Tibial nerve (tissue), 4 donors: Measurements from ENCODE around the gene IL21R. TPM values are rescaled to one million over a fixed set of nuclear protein-coding genes. Genes with fewer than 3 reads are reported as not detected.
"Not testable (repeated sequence)": the region's sequence is repeated elsewhere in the genome, so short reads cannot be mapped to it uniquely, and the experiment has no call there.

Experiments used
- DNase-seq, 2 donors: peaks; one replicate each; pipeline ENCODE4 v3.0.0-alpha.2; 2019; ENCODE audit warnings: low spot score in 2 of 2
- H3K27ac ChIP-seq, 4 donors: fragments of 200-600 bp; sonication (generic) in 3 of 4; one replicate each; pipeline ENCODE4 v1.5.1; 2017 to 2019; ENCODE audit warnings: mild to moderate bottlenecking in 1 of 4
- H3K27me3 ChIP-seq, 2 donors: fragments of 200-600 bp; sonication (generic) in 1 of 2; one replicate each; pipeline versions ENCODE4 v1.5.1 to v1.6.0; 2017 to 2019
- H3K36me3 ChIP-seq, 3 donors: fragments of 200-600 bp; sonication (generic); one replicate each; pipeline ENCODE4 v1.5.1; 2018 to 2019
- H3K4me1 ChIP-seq, 4 donors: fragments of 200-600 bp; sonication (generic) in 3 of 4; one replicate each; pipeline ENCODE4 v1.5.1; 2017 to 2019
- H3K4me3 ChIP-seq, 4 donors: fragments of 200-600 bp; sonication (generic) in 3 of 4; one replicate each; pipeline ENCODE4 v1.5.1; 2017 to 2019; ENCODE audit warnings: mild to moderate bottlenecking in 1 of 4, moderate library complexity in 1 of 4
- H3K9me3 ChIP-seq, 4 donors: fragments of 200-600 bp; sonication (generic) in 3 of 4; one replicate each; pipeline ENCODE4 v1.5.1; 2017 to 2019
- CTCF ChIP-seq, 5 experiments: fragments of 200-600 bp in 3 of 5; fragments of 450-650 bp in 2 of 5; sonication (generic) in 3 of 5; IDR thresholded peaks; one replicate each; pipeline ENCODE4 v1.5.1; 2016 to 2019; ENCODE audit warnings: antibody characterized with exemption in 5 of 5, mild to moderate bottlenecking in 3 of 5, moderate library complexity in 2 of 5
- EP300 ChIP-seq, 2 donors: sonication (generic); formaldehyde crosslinking; IDR thresholded peaks; one replicate each; pipeline ENCODE4 v1.6.1; 2017; ENCODE audit warnings: antibody characterized with exemption in 2 of 2, mild to moderate bottlenecking in 1 of 2
- POLR2A ChIP-seq, 2 donors: fragments of 450-650 bp; IDR thresholded peaks; one replicate each; pipeline ENCODE4 v1.6.1; 2017; ENCODE audit warnings: antibody characterized with exemption in 2 of 2, mild to moderate bottlenecking in 2 of 2, moderate library complexity in 2 of 2
- WGBS, 2 donors: methylation state at CpG; one replicate each; pipeline ENCODE4 v1.1.5; 2018; 5-methylcytosine and 5-hydroxymethylcytosine counted together
- total RNA-seq, 4 donors: library from RNA; depleted of rRNA; stranded (reverse); fragments of >200 nt; gene quantifications; one replicate each; pipeline ENCODE4 v1.1.0, GENCODE V29; 2016

Gene IL21R
- total RNA-seq, 4 donors from 2014 or later = 0.21 to 1.2 TPM; not detected in 2

- H3K36me3 ChIP-seq = no peaks in the 10 kb centered on the region
- no peaks in the 10 kb centered on the region for H3K4me1 ChIP-seq
- no peak for DNase-seq
- peaks cover 0 to 48% (median 0%) of the 10 kb centered on the region in 4 donors for H3K9me3 ChIP-seq
- TF ChIP-seq EP300 (IDR thresholded peaks at IDR 0.05) = no peak
- TF ChIP-seq POLR2A (IDR thresholded peaks at IDR 0.05) = no peak
- no peak for TF ChIP-seq CTCF (IDR thresholded peaks at IDR 0.05)
- no peaks in the 10 kb centered on the region for H3K27me3 ChIP-seq
- WGBS, 2 donors = 70 to 90% methylated on average over 1 of the region's 1 CpG
- H3K4me3 ChIP-seq = no peak overlapping the region
- no peak overlapping the region for H3K27ac ChIP-seq
Observed at GRCh38 chr16:27392671-27393070, 9.3 kb upstream of the IL21R start.

- H3K27me3 ChIP-seq = no peaks in the 10 kb centered on the region
- no peak overlapping the region for H3K27ac ChIP-seq
- H3K4me3 ChIP-seq = no peak overlapping the region
- H3K36me3 ChIP-seq = no peaks in the 10 kb centered on the region
- H3K9me3 ChIP-seq = peaks cover 0 to 40% (median 0%) of the 10 kb centered on the region in 4 donors
- no peaks in the 10 kb centered on the region for H3K4me1 ChIP-seq
- TF ChIP-seq EP300 (IDR thresholded peaks at IDR 0.05) = no peak
- TF ChIP-seq POLR2A (IDR thresholded peaks at IDR 0.05) = no peak
- TF ChIP-seq CTCF (IDR thresholded peaks at IDR 0.05) = no peak
- no peak for DNase-seq
Observed at GRCh38 chr16:27394516-27394915, 7.5 kb upstream of the IL21R start.

- H3K4me3 ChIP-seq, DNase-seq: not testable (repeated sequence)
- 83 to 89% methylated on average over 15 of the region's 15 CpGs for WGBS, 2 donors
Observed at GRCh38 chr16:27398341-27398893, 3.6 kb upstream of the IL21R start.

GRCh38 chr16:27398894-27399853 lies 2.8 kb upstream of the IL21R start:
- Histone ChIP-seq H3K27me3 (peaks cover 0 to 8% of the 10 kb centered on the region in 2 donors), H3K9me3 (peaks cover 0 to 19% (median 0%) of the 10 kb centered on the region in 4 donors), H3K27ac (no peak overlapping the region), H3K4me1 (peaks cover 0 to 18% (median 7%) of the 10 kb centered on the region in 4 donors), H3K36me3 (no peaks in the 10 kb centered on the region), H3K4me3 (no peak overlapping the region)
- no peak for DNase-seq
- 77 to 82% methylated on average over 8 of the region's 8 CpGs for WGBS, 2 donors
- TF ChIP-seq EP300 (IDR thresholded peaks at IDR 0.05) (peak in 1 of 2 donors; percentile 9), POLR2A (IDR thresholded peaks at IDR 0.05) (no peak), CTCF (IDR thresholded peaks at IDR 0.05) (no peak)

More at GRCh38 chr16:27398341-27398893, 3.6 kb upstream of the IL21R start:
- peaks cover 0 to 18% (median 7%) of the 10 kb centered on the region in 4 donors for H3K4me1 ChIP-seq
- not testable (repeated sequence) for H3K27me3 ChIP-seq, H3K36me3 ChIP-seq, H3K27ac ChIP-seq
- H3K9me3 ChIP-seq = peaks cover 0 to 25% (median 0%) of the 10 kb centered on the region in 4 donors

GRCh38 chr16:27399969-27400368 lies 2.0 kb upstream of the IL21R start:
- H3K4me1 ChIP-seq = peaks cover 0 to 18% (median 7%) of the 10 kb centered on the region in 4 donors
- H3K27ac ChIP-seq = no peak overlapping the region
- 90 to 96% methylated on average over 2 of the region's 2 CpGs for WGBS, 2 donors
- no peak for DNase-seq
- TF ChIP-seq POLR2A (IDR thresholded peaks at IDR 0.05) = no peak
- TF ChIP-seq EP300 (IDR thresholded peaks at IDR 0.05) = no peak
- no peak for TF ChIP-seq CTCF (IDR thresholded peaks at IDR 0.05)
- H3K36me3 ChIP-seq = no peaks in the 10 kb centered on the region
- peaks cover 0 to 8% of the 10 kb centered on the region in 2 donors for H3K27me3 ChIP-seq
- H3K9me3 ChIP-seq = peaks cover 0 to 13% (median 0%) of the 10 kb centered on the region in 4 donors
- no peak overlapping the region for H3K4me3 ChIP-seq
